ENCODE measurements around the gene THAP12.

The THAP12 gene

DNA sequence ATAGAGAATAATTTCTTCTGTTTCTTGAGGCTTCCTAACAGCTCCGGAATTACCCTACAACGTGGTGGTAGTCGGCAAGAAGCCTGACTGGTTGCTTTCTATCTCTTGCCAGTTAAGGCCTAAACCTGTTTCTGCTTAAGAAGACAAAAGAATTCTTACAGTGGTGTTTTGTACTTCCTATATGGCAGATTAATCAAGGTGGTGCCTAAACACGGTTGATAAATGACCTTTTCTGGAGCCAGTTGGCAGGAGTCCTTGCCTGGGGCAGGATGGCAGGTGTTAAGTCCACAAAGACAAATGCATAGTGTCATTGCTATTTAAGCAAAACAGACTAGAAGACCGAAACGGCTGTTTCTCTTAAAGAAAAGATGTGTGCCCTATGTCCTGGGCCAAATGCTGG, 10.1 kb upstream of the THAP12 start:
- H3K36me3 ChIP-seq (ENCODE audit: insufficient read depth, low read length) = no peaks in the 10 kb centered on the region
- no peaks in the 10 kb centered on the region for H3K9me3 ChIP-seq (ENCODE audit: insufficient read depth, low read depth, low read length)
- H4K20me1 ChIP-seq (ENCODE audit: insufficient read depth, low read length, poor library complexity, severe bottlenecking) = no peaks in the 10 kb centered on the region
- H3K79me2 ChIP-seq (ENCODE audit: insufficient read depth, low read length) = no peaks in the 10 kb centered on the region
- H3K4me3 ChIP-seq (ENCODE audit: low read length, poor library complexity, severe bottlenecking) = no peak overlapping the region
- no peak overlapping the region for H3K9ac ChIP-seq (ENCODE audit: low read depth, low read length, poor library complexity, severe bottlenecking)
- H3F3A ChIP-seq (ENCODE audit: low read depth) = no peaks in the 10 kb centered on the region
- no peaks in the 10 kb centered on the region for H3K9me2 ChIP-seq (replicated peaks; ENCODE audit: low read depth, low read length)
- H3K4me1 ChIP-seq (ENCODE audit: insufficient read depth, low read length, poor library complexity, severe bottlenecking) = no peaks in the 10 kb centered on the region
- TF ChIP-seq, protein P1, sequence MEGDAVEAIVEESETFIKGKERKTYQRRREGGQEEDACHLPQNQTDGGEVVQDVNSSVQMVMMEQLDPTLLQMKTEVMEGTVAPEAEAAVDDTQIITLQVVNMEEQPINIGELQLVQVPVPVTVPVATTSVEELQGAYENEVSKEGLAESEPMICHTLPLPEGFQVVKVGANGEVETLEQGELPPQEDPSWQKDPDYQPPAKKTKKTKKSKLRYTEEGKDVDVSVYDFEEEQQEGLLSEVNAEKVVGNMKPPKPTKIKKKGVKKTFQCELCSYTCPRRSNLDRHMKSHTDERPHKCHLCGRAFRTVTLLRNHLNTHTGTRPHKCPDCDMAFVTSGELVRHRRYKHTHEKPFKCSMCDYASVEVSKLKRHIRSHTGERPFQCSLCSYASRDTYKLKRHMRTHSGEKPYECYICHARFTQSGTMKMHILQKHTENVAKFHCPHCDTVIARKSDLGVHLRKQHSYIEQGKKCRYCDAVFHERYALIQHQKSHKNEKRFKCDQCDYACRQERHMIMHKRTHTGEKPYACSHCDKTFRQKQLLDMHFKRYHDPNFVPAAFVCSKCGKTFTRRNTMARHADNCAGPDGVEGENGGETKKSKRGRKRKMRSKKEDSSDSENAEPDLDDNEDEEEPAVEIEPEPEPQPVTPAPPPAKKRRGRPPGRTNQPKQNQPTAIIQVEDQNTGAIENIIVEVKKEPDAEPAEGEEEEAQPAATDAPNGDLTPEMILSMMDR (conservative IDR thresholded peaks at IDR 0.05; ENCODE audit: low read length) = no peak
- TF ChIP-seq EZH2phosphoT487 (IDR thresholded peaks at IDR 0.05; ENCODE audit: borderline replicate concordance) = no peak
- no peaks in the 10 kb centered on the region for H3K27me3 ChIP-seq (ENCODE audit: insufficient read depth, low read length, poor library complexity, severe bottlenecking)
- no peak overlapping the region for H2AFZ ChIP-seq (ENCODE audit: low read length)
- no peak overlapping the region for H3K4me2 ChIP-seq (ENCODE audit: low read depth, low read length, poor library complexity, severe bottlenecking)

DNA sequence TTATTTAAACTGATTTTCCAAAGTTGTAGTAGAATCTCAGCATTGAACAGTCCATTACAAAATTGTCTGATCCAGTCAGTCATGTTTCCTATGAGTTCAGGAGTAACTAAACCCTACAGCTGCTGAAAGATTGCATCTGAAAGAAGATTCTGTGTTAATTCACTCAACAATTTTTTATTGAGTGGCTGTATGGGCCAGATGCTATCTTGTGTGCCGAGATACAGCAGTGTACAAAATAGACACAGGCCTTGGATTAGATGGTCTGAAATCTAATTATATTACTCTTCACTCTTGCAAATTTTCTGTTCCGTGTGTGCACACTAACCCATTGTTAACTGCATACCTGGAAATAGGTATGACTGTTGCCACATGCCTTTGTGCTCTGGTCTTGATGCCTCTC, 7.5 kb upstream of the THAP12 start:
- Histone ChIP-seq H3K27me3 (ENCODE audit: insufficient read depth, low read length, poor library complexity, severe bottlenecking) (no peaks in the 10 kb centered on the region), H3K9me2 (replicated peaks; ENCODE audit: low read depth, low read length) (no peaks in the 10 kb centered on the region), H3K4me2 (ENCODE audit: low read depth, low read length, poor library complexity, severe bottlenecking) (no peak overlapping the region), H3K79me2 (ENCODE audit: insufficient read depth, low read length) (no peaks in the 10 kb centered on the region), H3F3A (ENCODE audit: low read depth) (no peaks in the 10 kb centered on the region), H3K9ac (ENCODE audit: low read depth, low read length, poor library complexity, severe bottlenecking) (no peak overlapping the region), H3K4me3 (ENCODE audit: low read length, poor library complexity, severe bottlenecking) (no peak overlapping the region), H2AFZ (ENCODE audit: low read length) (no peak overlapping the region), H3K36me3 (ENCODE audit: insufficient read depth, low read length) (no peaks in the 10 kb centered on the region), H4K20me1 (ENCODE audit: insufficient read depth, low read length, poor library complexity, severe bottlenecking) (no peaks in the 10 kb centered on the region), H3K9me3 (ENCODE audit: insufficient read depth, low read depth, low read length) (no peaks in the 10 kb centered on the region), H3K4me1 (ENCODE audit: insufficient read depth, low read length, poor library complexity, severe bottlenecking) (peaks cover 3% of the 10 kb centered on the region)
- no peak for TF ChIP-seq EZH2phosphoT487 (IDR thresholded peaks at IDR 0.05; ENCODE audit: borderline replicate concordance)
- TF ChIP-seq, protein P1 (conservative IDR thresholded peaks at IDR 0.05; ENCODE audit: low read length) = no peak

DNA sequence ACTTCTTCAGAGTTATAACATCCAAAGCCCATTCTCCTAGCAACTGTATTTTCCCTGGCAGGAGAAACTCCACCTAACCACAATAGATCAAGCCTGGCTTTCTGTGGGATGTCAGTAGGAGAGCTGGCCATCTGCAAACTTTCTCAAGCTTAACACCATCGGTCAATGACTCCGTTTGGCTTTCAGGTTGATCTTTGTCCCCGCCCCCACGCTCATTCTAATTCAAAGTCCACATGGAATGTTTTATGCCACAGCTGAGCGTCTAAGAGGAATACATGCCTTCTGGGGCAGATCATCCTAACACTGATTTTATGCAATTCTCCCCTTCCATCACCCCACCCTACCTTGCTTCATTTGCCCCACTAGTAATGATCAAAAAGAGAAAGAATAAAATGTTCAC, 5.0 kb upstream of the THAP12 start:
- Histone ChIP-seq H3K9me3 (ENCODE audit: insufficient read depth, low read depth, low read length) (no peaks in the 10 kb centered on the region), H3F3A (ENCODE audit: low read depth) (no peaks in the 10 kb centered on the region), H3K79me2 (ENCODE audit: insufficient read depth, low read length) (peaks cover 12% of the 10 kb centered on the region; the same call in 1 of the 2 replicates), H3K36me3 (ENCODE audit: insufficient read depth, low read length) (no peaks in the 10 kb centered on the region), H3K9ac (ENCODE audit: low read depth, low read length, poor library complexity, severe bottlenecking) (no peak overlapping the region), H4K20me1 (ENCODE audit: insufficient read depth, low read length, poor library complexity, severe bottlenecking) (no peaks in the 10 kb centered on the region), H3K27me3 (ENCODE audit: insufficient read depth, low read length, poor library complexity, severe bottlenecking) (no peaks in the 10 kb centered on the region), H3K4me3 (ENCODE audit: low read length, poor library complexity, severe bottlenecking) (no peak overlapping the region), H3K9me2 (replicated peaks; ENCODE audit: low read depth, low read length) (no peaks in the 10 kb centered on the region), H3K4me1 (ENCODE audit: insufficient read depth, low read length, poor library complexity, severe bottlenecking) (peaks cover 19% of the 10 kb centered on the region), H3K4me2 (ENCODE audit: low read depth, low read length, poor library complexity, severe bottlenecking) (no peak overlapping the region), H2AFZ (ENCODE audit: low read length) (no peak overlapping the region)
- TF ChIP-seq EZH2phosphoT487 (IDR thresholded peaks at IDR 0.05; ENCODE audit: borderline replicate concordance) = no peak
- TF ChIP-seq, protein P1 (conservative IDR thresholded peaks at IDR 0.05; ENCODE audit: low read length) = no peak
